Measurements from ENCODE around the gene SLC25A12.
"Not testable (repeated sequence)": the region's sequence is repeated elsewhere in the genome, so short reads cannot be mapped to it uniquely, and the experiment has no call there.

Gene SLC25A12

GRCh38 chr2:171908235-171908634, 14.2 kb upstream of the SLC25A12 start:
- TF ChIP-seq, protein P1, sequence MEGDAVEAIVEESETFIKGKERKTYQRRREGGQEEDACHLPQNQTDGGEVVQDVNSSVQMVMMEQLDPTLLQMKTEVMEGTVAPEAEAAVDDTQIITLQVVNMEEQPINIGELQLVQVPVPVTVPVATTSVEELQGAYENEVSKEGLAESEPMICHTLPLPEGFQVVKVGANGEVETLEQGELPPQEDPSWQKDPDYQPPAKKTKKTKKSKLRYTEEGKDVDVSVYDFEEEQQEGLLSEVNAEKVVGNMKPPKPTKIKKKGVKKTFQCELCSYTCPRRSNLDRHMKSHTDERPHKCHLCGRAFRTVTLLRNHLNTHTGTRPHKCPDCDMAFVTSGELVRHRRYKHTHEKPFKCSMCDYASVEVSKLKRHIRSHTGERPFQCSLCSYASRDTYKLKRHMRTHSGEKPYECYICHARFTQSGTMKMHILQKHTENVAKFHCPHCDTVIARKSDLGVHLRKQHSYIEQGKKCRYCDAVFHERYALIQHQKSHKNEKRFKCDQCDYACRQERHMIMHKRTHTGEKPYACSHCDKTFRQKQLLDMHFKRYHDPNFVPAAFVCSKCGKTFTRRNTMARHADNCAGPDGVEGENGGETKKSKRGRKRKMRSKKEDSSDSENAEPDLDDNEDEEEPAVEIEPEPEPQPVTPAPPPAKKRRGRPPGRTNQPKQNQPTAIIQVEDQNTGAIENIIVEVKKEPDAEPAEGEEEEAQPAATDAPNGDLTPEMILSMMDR (IDR thresholded peaks at IDR 0.05; ENCODE audit: low read depth, low read length, missing control alignments), result no peak
- no peak for DNase-seq (ENCODE audit: low read depth)
- no peak overlapping the region for H3K4me3 ChIP-seq (ENCODE audit: low read depth, low read length)

- DNase-seq (ENCODE audit: low read depth), result no peak
- TF ChIP-seq, protein P1 (IDR thresholded peaks at IDR 0.05; ENCODE audit: low read depth, low read length, missing control alignments), result no peak
Observed at GRCh38 chr2:171902840-171903420, 8.9 kb upstream of the SLC25A12 start.

GRCh38 chr2:171899623-171900282, 5.7 kb upstream of the SLC25A12 start:
- not testable (repeated sequence) for H3K4me3 ChIP-seq (ENCODE audit: low read depth, low read length); DNase-seq (ENCODE audit: low read depth)

More at GRCh38 chr2:171902840-171903420, 8.9 kb upstream of the SLC25A12 start:
- no peak overlapping the region for H3K4me3 ChIP-seq (ENCODE audit: low read depth, low read length)

DNA sequence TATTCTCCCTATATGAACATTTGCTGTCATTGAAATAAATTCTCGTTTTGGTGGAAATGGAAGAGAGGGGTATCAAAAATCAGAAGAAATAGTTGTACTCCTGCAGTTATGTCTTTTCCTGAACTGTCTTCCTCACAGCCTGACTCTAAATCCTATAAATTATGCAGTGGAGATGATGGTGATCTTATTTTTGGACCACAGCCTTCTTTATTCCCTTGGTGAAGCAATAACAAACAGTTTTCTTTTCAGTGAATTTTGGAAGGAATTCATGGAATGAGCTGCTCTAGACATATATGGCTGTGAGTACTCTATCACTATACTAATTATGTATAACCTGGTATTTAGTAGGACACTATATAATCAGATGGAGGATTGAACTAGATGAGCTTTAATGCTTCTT, 1.7 kb upstream of the SLC25A12 start:
- TF ChIP-seq, protein P1 (IDR thresholded peaks at IDR 0.05; ENCODE audit: low read depth, low read length, missing control alignments), result no peak
- H3K4me3 ChIP-seq (ENCODE audit: low read depth, low read length), result no peak overlapping the region
- DNase-seq (ENCODE audit: low read depth), result no peak

DNA sequence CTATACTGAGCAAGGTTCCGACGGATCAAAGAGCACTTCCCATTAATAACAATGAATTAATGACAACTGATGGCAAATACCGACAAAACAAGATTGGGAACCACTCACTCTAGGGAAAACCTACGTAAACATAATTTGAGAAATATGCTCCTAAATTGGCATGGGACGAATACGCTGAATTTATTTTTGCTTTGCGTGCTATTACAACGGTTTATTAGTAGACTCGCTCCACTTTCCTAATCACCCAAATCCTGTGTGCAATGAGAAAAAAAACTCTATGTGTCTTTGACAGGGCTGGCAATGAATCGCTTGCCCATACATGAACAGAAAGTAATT, 536 bp upstream of the SLC25A12 start:
- TF ChIP-seq, protein P1 (IDR thresholded peaks at IDR 0.05; ENCODE audit: low read depth, low read length, missing control alignments), result no peak
- H3K4me3 ChIP-seq (ENCODE audit: low read depth, low read length), result peak overlapping the region; percentile 87
- no peak for DNase-seq (ENCODE audit: low read depth)

DNA sequence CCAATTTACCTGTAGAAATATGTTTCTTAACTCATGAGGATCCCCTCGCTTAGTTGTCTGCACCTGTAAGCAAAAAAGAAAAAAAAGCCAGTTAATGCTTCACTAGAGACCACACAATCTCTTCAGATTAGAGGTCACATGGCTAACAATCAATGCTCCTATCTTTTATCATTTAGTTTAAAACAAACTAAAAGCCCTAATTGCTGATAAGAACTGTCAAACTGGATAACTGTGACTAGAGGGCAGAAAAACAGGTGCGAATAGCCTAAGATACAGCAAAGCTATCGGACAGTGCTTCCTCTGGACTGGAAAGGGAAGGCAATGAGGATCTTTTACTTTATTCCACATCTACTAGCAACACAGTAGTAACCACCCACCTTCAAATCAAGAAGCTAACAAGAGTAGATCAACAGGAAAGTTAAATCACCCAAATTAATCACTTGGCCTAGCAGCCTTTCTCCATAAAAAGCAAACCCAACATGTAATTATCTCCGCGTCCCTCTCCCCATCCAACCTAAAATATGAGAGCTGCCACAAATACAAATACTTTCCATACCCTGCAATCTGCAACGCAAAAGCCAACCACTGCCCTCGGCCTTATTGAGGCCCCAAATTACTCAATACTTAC, 734 bp downstream of the SLC25A12 start:
- DNase-seq (ENCODE audit: low read depth), result no peak
- TF ChIP-seq, protein P1 (IDR thresholded peaks at IDR 0.05; ENCODE audit: low read depth, low read length, missing control alignments), result no peak
- peak overlapping the region; percentile 87 for H3K4me3 ChIP-seq (ENCODE audit: low read depth, low read length)

GRCh38 chr2:171889808-171890207, 4.2 kb downstream of the SLC25A12 start:
- no peak overlapping the region for H3K4me3 ChIP-seq (ENCODE audit: low read depth, low read length)
- TF ChIP-seq, protein P1 (IDR thresholded peaks at IDR 0.05; ENCODE audit: low read depth, low read length, missing control alignments), result no peak
- DNase-seq (ENCODE audit: low read depth), result no peak

Data from GM12864 (cell line).